Calu3 (cell line): ENCODE results near the gene NRM. TPM values are rescaled to one million over a fixed set of nuclear protein-coding genes. Genes with fewer than 3 reads are reported as not detected.

Source experiments
- BruUV-seq: library from RNA; stranded (reverse); fragments of 400-500 nt; replicated peaks from 2 replicates; lab custom pipeline; 2021; lab: Mats Ljungman, UMichigan
- CTCF ChIA-PET: fragments of 300-600 bp; sonication (Branson Sonifier 250); formaldehyde crosslinking; loops from one replicate; lab custom pipeline; 2022; ENCODE audit warnings: antibody characterized with exemption; lab: Charles Lee
- DNase-seq: peaks from one replicate; pipeline ENCODE4 v3.0.0; 2022
- H3K27ac Mint-ChIP-seq: one replicate; pipeline ENCODE4 v1.8.0; 2022; ENCODE audit warnings: mixed read lengths; ENCODE audit not compliant: unreplicated experiment
- H3K27me3 Mint-ChIP-seq: one replicate; pipeline ENCODE4 v1.8.0; 2022; ENCODE audit warnings: mixed read lengths; ENCODE audit not compliant: unreplicated experiment
- H3K36me3 Mint-ChIP-seq: one replicate; pipeline ENCODE4 v1.8.0; 2022; ENCODE audit warnings: mild to moderate bottlenecking, moderate library complexity, mixed read lengths; ENCODE audit not compliant: insufficient read depth, unreplicated experiment
- H3K4me1 Mint-ChIP-seq: one replicate; pipeline ENCODE4 v1.8.0; 2022; ENCODE audit warnings: mild to moderate bottlenecking, low read depth, mixed read lengths; ENCODE audit not compliant: unreplicated experiment
- H3K4me3 Mint-ChIP-seq: one replicate; pipeline ENCODE4 v1.8.0; 2022; ENCODE audit warnings: mild to moderate bottlenecking, low read depth, moderate library complexity, mixed read lengths; ENCODE audit not compliant: unreplicated experiment
- H3K9me3 Mint-ChIP-seq: one replicate; pipeline ENCODE4 v1.8.0; 2022; ENCODE audit warnings: low read depth, mixed read lengths; ENCODE audit not compliant: unreplicated experiment
- intact Hi-C: fragments of 100-400 bp; cut with micrococcal nuclease; formaldehyde crosslinking; loops from one replicate; pipeline ENCODE4 v1.10.0; 2022; ENCODE audit not compliant: unreplicated experiment
- total RNA-seq: library from RNA; stranded (reverse); gene quantifications from 2 replicates; pipeline ENCODE4 v1.2.3, GENCODE V29; 2022
- TF ChIP-seq, protein P1 (sequence below): fragments of 200-600 bp; IDR thresholded peaks from one replicate; pipeline ENCODE4 v1.8.0; 2022; ENCODE audit warnings: antibody characterized with exemption; ENCODE audit not compliant: unreplicated experiment

NRM gene
- total RNA-seq, 1 experiment from 2014 or later = 30.2 TPM

DNA sequence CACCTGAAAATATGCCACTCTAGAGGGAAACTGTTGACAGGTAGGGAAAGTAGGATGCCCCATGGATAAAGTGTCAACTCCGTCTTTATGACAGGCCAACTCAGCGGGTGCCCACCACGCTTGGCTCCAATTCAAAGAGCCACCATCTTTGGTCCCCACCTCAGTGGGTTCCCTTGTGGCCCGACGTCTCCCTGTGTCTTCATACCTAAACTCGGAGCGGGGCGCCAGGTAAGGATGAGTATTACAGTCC lies 26.0 kb upstream of the NRM start:
- H3K27ac Mint-ChIP-seq = peak overlapping the region; percentile 95
- intact Hi-C loops = no loop called here
- peaks cover 3% of the 10 kb centered on the region for H3K9me3 Mint-ChIP-seq
- no peak for DNase-seq
- H3K27me3 Mint-ChIP-seq = no peaks in the 10 kb centered on the region
- TSS peak; percentile 67 for BruUV-seq
- peak overlapping the region; percentile 95 for H3K4me3 Mint-ChIP-seq
- peaks cover 38% of the 10 kb centered on the region for H3K4me1 Mint-ChIP-seq
- TF ChIP-seq, protein P1, sequence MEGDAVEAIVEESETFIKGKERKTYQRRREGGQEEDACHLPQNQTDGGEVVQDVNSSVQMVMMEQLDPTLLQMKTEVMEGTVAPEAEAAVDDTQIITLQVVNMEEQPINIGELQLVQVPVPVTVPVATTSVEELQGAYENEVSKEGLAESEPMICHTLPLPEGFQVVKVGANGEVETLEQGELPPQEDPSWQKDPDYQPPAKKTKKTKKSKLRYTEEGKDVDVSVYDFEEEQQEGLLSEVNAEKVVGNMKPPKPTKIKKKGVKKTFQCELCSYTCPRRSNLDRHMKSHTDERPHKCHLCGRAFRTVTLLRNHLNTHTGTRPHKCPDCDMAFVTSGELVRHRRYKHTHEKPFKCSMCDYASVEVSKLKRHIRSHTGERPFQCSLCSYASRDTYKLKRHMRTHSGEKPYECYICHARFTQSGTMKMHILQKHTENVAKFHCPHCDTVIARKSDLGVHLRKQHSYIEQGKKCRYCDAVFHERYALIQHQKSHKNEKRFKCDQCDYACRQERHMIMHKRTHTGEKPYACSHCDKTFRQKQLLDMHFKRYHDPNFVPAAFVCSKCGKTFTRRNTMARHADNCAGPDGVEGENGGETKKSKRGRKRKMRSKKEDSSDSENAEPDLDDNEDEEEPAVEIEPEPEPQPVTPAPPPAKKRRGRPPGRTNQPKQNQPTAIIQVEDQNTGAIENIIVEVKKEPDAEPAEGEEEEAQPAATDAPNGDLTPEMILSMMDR = no peak
- CTCF ChIA-PET = interaction anchor here (0.6 to 1.5 kb wide), 10 partner anchors 8 to 235 kb away, joined by 3 to 14 read pairs (median 6); partner anchors contain the start of genes DHX16 and NRM
- H3K36me3 Mint-ChIP-seq = peaks cover 68% of the 10 kb centered on the region

DNA sequence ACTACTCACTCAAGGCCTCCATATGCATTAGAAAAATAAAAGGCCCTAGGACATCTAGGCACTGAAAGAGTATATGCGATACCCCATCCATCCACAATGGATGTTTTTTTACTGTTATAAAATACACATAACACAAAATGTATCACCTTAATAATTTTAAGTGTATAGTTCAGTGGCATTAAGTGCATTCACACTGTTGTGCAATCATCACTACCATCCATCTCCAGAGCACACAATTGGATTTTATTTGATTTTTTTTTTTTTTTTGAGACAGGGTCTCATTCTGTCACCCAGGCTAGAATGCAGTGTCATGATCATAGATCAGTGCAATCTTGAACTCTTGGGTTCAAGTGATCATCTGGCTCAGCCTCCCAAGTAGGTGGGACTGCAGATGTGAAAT lies 23.5 kb upstream of the NRM start:
- Mint-ChIP-seq H3K9me3 (peaks cover 3% of the 10 kb centered on the region), H3K4me1 (peaks cover 44% of the 10 kb centered on the region), H3K27ac (no peak overlapping the region), H3K36me3 (peaks cover 56% of the 10 kb centered on the region), H3K27me3 (no peaks in the 10 kb centered on the region), H3K4me3 (no peak overlapping the region)
- BruUV-seq = no TSS peak
- TF ChIP-seq, protein P1 = no peak
- no peak for DNase-seq
- CTCF ChIA-PET = no interaction called here
- intact Hi-C loops = no loop called here

DNA sequence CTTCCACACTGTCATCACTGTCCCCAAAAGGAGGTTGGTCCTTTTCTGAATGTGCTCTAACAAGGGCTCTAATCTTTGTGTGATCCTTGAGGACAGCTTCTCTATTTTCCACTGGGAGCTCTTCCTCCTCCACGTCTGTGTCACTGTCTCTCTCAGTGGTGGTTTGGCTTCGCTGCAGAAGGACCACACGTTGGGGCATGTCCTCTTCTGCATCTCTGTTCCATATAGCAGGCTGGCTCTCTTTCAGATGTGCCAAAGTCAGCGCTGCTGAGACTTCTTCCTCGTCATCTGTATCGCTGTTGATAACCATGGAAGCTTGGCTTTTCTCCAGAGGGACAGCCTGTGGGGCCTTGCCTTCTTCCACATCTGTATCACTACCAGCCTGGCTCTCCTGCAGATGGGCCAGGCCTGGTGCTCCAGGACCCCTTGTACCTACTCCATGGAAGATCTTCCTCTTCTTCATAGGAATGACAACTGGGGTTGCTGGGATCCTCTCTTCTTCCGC lies 21.7 kb upstream of the NRM start:
- intact Hi-C loops = no loop called here
- Mint-ChIP-seq H3K4me3 (no peak overlapping the region), H3K4me1 (peaks cover 60% of the 10 kb centered on the region), H3K9me3 (peaks cover 3% of the 10 kb centered on the region), H3K36me3 (peaks cover 53% of the 10 kb centered on the region), H3K27ac (no peak overlapping the region), H3K27me3 (no peaks in the 10 kb centered on the region)
- CTCF ChIA-PET = no interaction called here
- TF ChIP-seq, protein P1 = no peak
- DNase-seq = no peak
- no TSS peak for BruUV-seq

- DNase-seq = no peak
- Mint-ChIP-seq H3K27me3 (no peaks in the 10 kb centered on the region), H3K4me3 (no peak overlapping the region), H3K9me3 (peaks cover 3% of the 10 kb centered on the region), H3K4me1 (peaks cover 60% of the 10 kb centered on the region), H3K27ac (no peak overlapping the region), H3K36me3 (peaks cover 47% of the 10 kb centered on the region)
- CTCF ChIA-PET = interaction anchor here (1.0 kb wide), 1 partner anchor 40 kb away, joined by 3 read pairs; no protein-coding TSS in a partner anchor
- intact Hi-C loops = no loop called here
- BruUV-seq = no TSS peak
- TF ChIP-seq, protein P1 = no peak
Observed at GRCh38 chr6:30711758-30712380, 21.1 kb upstream of the NRM start.
